C4-2B (cell line): Measurements from ENCODE around the gene TRAFD1.
"Not testable (repeated sequence)": the region's sequence is repeated elsewhere in the genome, so short reads cannot be mapped to it uniquely, and the experiment has no call there.

Experiments
- H3K27ac ChIP-seq: fragments of 450-650 bp; 2 replicates; pipeline ENCODE4 v1.5.1; 2017
- CTCF ChIP-seq: fragments of 450-650 bp; conservative IDR thresholded peaks from 2 replicates; pipeline ENCODE4 v1.5.1; 2017; ENCODE audit warnings: mild to moderate bottlenecking
- ZFX ChIP-seq: fragments of 450-650 bp; IDR thresholded peaks from 2 replicates; pipeline ENCODE4 v1.6.1; 2017

TRAFD1 gene

GRCh38 chr12:112125250-112125999 is at the start of gene TRAFD1:
TSS of gene TRAFD1 (plus strand) at chr12:112125560. CDS start at chr12:112130523, 4,963 bp downstream.
- TF ChIP-seq CTCF, result no peak
- peak; percentile 87 for TF ChIP-seq ZFX
- peak within 1 kb of the TSS; percentile 72 for H3K27ac ChIP-seq

- H3K27ac ChIP-seq, result no peak overlapping the region
- no peak; the same call in 1 of the 2 replicates for TF ChIP-seq CTCF
- no peak for TF ChIP-seq ZFX
Observed at GRCh38 chr12:112087055-112087850, 38.1 kb upstream of the TRAFD1 start.

GRCh38 chr12:112087851-112088250 is 37.5 kb upstream of the TRAFD1 start:
- no peak for TF ChIP-seq ZFX
- no peak overlapping the region for H3K27ac ChIP-seq

GRCh38 chr12:112091563-112091962 is 33.8 kb upstream of the TRAFD1 start:
- no peak overlapping the region for H3K27ac ChIP-seq
- TF ChIP-seq CTCF (no peak), ZFX (no peak)

GRCh38 chr12:112096070-112096469 is 29.3 kb upstream of the TRAFD1 start:
- no peak overlapping the region for H3K27ac ChIP-seq

GRCh38 chr12:112096667-112097066 is 28.7 kb upstream of the TRAFD1 start:
- TF ChIP-seq CTCF (no peak), ZFX (no peak)
- H3K27ac ChIP-seq, result no peak overlapping the region

More at GRCh38 chr12:112096070-112096469, 29.3 kb upstream of the TRAFD1 start:
- no peak for TF ChIP-seq ZFX
- no peak for TF ChIP-seq CTCF

GRCh38 chr12:112097641-112098040 is 27.7 kb upstream of the TRAFD1 start:
- H3K27ac ChIP-seq, result no peak overlapping the region
- TF ChIP-seq CTCF, result no peak

GRCh38 chr12:112100500-112100899 is 24.9 kb upstream of the TRAFD1 start:
- H3K27ac ChIP-seq, result not testable (repeated sequence)
